Astrocyte (in vitro differentiated cells and primary cell): ENCODE results near the gene CDCA5. TPM values are rescaled to one million over a fixed set of nuclear protein-coding genes. Genes with fewer than 3 reads are reported as not detected.

ENCODE experiments used
- DNase-seq: peaks from one replicate; pipeline ENCODE4 v3.0.0-alpha.2; 2010; ENCODE audit warnings: low read depth
- FAIRE-seq: peaks from 2 replicates; lab custom pipeline; 2011; peaks lifted over from hg19 to GRCh38; lab: Jason Lieb, UNC
- H2AFZ ChIP-seq: 2 replicates; pipeline ENCODE4 v1.6.0; 2012; ENCODE audit warnings: low read depth, low read length, inconsistent platforms
- H3K27ac ChIP-seq: 2 replicates; pipeline ENCODE4 v1.5.1; 2011; ENCODE audit warnings: low read depth, low read length, inconsistent platforms
- H3K27me3 ChIP-seq: 2 replicates; pipeline ENCODE4 v1.6.0; 2011; ENCODE audit warnings: low read length, inconsistent platforms; ENCODE audit not compliant: insufficient read depth
- H3K36me3 ChIP-seq: 2 replicates; pipeline ENCODE4 v1.5.1; 2011; ENCODE audit warnings: low read length, inconsistent platforms; ENCODE audit not compliant: insufficient read depth
- H3K4me1 ChIP-seq: 2 replicates; pipeline ENCODE4 v1.5.1; 2011; ENCODE audit warnings: low read length, inconsistent platforms; ENCODE audit not compliant: insufficient read depth
- H3K4me2 ChIP-seq: 2 replicates; pipeline ENCODE4 v1.6.0; 2012; ENCODE audit warnings: low read length, inconsistent platforms
- H3K4me3 ChIP-seq: 2 replicates; pipeline ENCODE4 v1.5.1; 2011; ENCODE audit warnings: low read depth, mild to moderate bottlenecking, low read length, inconsistent platforms; ENCODE audit not compliant: insufficient read depth
- H3K79me2 ChIP-seq: 2 replicates; pipeline ENCODE4 v1.6.0; 2012; ENCODE audit warnings: mild to moderate bottlenecking, low read length, inconsistent platforms; ENCODE audit not compliant: insufficient read depth
- H3K9ac ChIP-seq: 2 replicates; pipeline ENCODE4 v1.6.0; 2012; ENCODE audit warnings: mild to moderate bottlenecking, low read length, inconsistent platforms
- H3K9me3 ChIP-seq: 2 replicates; pipeline ENCODE4 v1.5.1; 2012; ENCODE audit warnings: low read depth, mild to moderate bottlenecking, low read length, inconsistent platforms; ENCODE audit not compliant: insufficient read depth
- H4K20me1 ChIP-seq: 2 replicates; pipeline ENCODE4 v1.6.0; 2012; ENCODE audit warnings: low read length, inconsistent platforms; ENCODE audit not compliant: insufficient read depth
- H3K27ac Mint-ChIP-seq: one replicate; pipeline ENCODE4 v1.8.0; 2021; ENCODE audit warnings: mild to moderate bottlenecking, mixed read lengths; ENCODE audit not compliant: unreplicated experiment
- H3K27me3 Mint-ChIP-seq: one replicate; pipeline ENCODE4 v1.8.0; 2021; ENCODE audit warnings: low read depth, mixed read lengths; ENCODE audit not compliant: unreplicated experiment
- H3K36me3 Mint-ChIP-seq: one replicate; pipeline ENCODE4 v1.8.0; 2021; ENCODE audit warnings: low read depth, mixed read lengths; ENCODE audit not compliant: unreplicated experiment
- H3K4me1 Mint-ChIP-seq: one replicate; pipeline ENCODE4 v1.8.0; 2021; ENCODE audit warnings: low read depth, mixed read lengths; ENCODE audit not compliant: unreplicated experiment
- H3K4me3 Mint-ChIP-seq: one replicate; pipeline ENCODE4 v1.8.0; 2021; ENCODE audit warnings: mild to moderate bottlenecking, moderate library complexity, mixed read lengths; ENCODE audit not compliant: unreplicated experiment
- H3K9me3 Mint-ChIP-seq: one replicate; pipeline ENCODE4 v1.8.0; 2021; ENCODE audit warnings: mild to moderate bottlenecking, mixed read lengths; ENCODE audit not compliant: unreplicated experiment
- EZH2 ChIP-seq: IDR thresholded peaks from 2 replicates; pipeline ENCODE4 v1.6.1; 2012; ENCODE audit warnings: mild to moderate bottlenecking, low read length, inconsistent platforms; ENCODE audit not compliant: insufficient read depth
- total RNA-seq: library from RNA; stranded (reverse); gene quantifications from 2 replicates; pipeline ENCODE4 v1.2.1, GENCODE V29; 2021
- TF ChIP-seq, protein P1 (sequence below): IDR thresholded peaks from 2 replicates; pipeline ENCODE4 v1.5.1; 2011; ENCODE audit warnings: low read depth, mild to moderate bottlenecking, inconsistent platforms, low read length, moderate library complexity; ENCODE audit not compliant: insufficient read depth

The CDCA5 gene
- total RNA-seq, 1 donor from 2014 or later, result 6.3 TPM

DNA sequence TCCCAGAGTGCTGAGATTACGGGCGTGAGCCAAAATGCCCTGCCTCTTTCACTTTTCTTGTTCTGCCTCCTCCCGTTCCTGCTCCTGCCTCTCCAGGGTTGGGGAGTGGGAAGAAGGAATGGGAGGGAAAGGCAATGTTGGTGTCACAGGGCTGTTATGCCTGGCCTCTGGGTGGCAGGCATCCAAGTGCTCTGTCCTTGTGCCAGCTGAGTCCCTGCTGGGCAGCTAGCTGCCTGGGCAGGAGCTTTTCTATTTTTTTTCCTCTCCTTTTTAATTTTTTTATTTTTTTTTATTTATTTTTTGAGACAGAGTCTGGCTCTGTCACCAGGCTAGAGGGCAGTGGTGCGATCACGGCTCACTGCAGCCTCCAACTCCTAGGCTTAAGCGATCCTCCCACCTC, 46.9 kb downstream of the CDCA5 start:
- H3K36me3 Mint-ChIP-seq, result peaks cover 7% of the 10 kb centered on the region
- no peak for FAIRE-seq
- Histone ChIP-seq H3K27ac (no peak overlapping the region), H3K4me1 (peaks cover 3% of the 10 kb centered on the region), H4K20me1 (no peaks in the 10 kb centered on the region), H3K4me2 (no peak overlapping the region), H3K79me2 (peaks cover 3% of the 10 kb centered on the region), H3K27me3 (no peaks in the 10 kb centered on the region), H3K9ac (no peak overlapping the region), H2AFZ (no peak overlapping the region), H3K4me3 (no peak overlapping the region), H3K36me3 (peaks cover 7% of the 10 kb centered on the region), H3K9me3 (no peaks in the 10 kb centered on the region)
- H3K27me3 Mint-ChIP-seq, result no peaks in the 10 kb centered on the region
- H3K4me1 Mint-ChIP-seq, result peaks cover 2% of the 10 kb centered on the region
- TF ChIP-seq EZH2, result no peak
- TF ChIP-seq, protein P1, sequence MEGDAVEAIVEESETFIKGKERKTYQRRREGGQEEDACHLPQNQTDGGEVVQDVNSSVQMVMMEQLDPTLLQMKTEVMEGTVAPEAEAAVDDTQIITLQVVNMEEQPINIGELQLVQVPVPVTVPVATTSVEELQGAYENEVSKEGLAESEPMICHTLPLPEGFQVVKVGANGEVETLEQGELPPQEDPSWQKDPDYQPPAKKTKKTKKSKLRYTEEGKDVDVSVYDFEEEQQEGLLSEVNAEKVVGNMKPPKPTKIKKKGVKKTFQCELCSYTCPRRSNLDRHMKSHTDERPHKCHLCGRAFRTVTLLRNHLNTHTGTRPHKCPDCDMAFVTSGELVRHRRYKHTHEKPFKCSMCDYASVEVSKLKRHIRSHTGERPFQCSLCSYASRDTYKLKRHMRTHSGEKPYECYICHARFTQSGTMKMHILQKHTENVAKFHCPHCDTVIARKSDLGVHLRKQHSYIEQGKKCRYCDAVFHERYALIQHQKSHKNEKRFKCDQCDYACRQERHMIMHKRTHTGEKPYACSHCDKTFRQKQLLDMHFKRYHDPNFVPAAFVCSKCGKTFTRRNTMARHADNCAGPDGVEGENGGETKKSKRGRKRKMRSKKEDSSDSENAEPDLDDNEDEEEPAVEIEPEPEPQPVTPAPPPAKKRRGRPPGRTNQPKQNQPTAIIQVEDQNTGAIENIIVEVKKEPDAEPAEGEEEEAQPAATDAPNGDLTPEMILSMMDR, result no peak
- H3K4me3 Mint-ChIP-seq, result no peak overlapping the region
- no peaks in the 10 kb centered on the region for H3K9me3 Mint-ChIP-seq
- H3K27ac Mint-ChIP-seq, result no peak overlapping the region
- no peak for DNase-seq

DNA sequence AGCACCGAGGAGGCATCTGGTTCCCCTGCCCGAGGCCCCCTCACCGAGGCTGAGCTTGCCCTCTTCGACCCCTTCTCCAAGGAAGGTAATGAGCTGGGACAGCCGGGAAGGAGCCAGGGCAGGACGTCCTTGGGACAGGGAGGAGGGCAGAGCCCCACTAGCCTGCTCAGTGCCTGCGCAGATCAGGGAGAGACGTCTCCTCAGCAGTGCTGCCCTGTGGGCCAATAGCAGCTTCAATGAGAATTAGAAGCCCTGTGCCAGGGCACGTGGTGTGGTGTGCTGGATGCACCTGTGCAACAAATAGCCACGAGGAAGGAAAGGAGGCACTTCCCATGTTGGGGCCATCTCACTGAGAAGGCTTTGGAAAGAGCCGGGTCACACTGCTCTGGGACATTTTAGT, 48.3 kb downstream of the CDCA5 start:
- no peaks in the 10 kb centered on the region for H3K79me2 ChIP-seq
- H3K4me3 Mint-ChIP-seq, result no peak overlapping the region
- H3K27me3 ChIP-seq, result no peaks in the 10 kb centered on the region
- H3K4me1 ChIP-seq, result peaks cover 3% of the 10 kb centered on the region
- H3K27me3 Mint-ChIP-seq, result no peaks in the 10 kb centered on the region
- H3K9me3 ChIP-seq, result no peaks in the 10 kb centered on the region
- no peaks in the 10 kb centered on the region for H3K9me3 Mint-ChIP-seq
- no peak overlapping the region for H3K27ac Mint-ChIP-seq
- FAIRE-seq (no peak), DNase-seq (no peak)
- H3K4me3 ChIP-seq, result no peak overlapping the region
- H3K9ac ChIP-seq, result no peak overlapping the region
- H3K36me3 Mint-ChIP-seq, result peaks cover 7% of the 10 kb centered on the region
- peaks cover 7% of the 10 kb centered on the region for H3K36me3 ChIP-seq
- H2AFZ ChIP-seq, result no peak overlapping the region
- H3K4me1 Mint-ChIP-seq, result peaks cover 1% of the 10 kb centered on the region
- H3K27ac ChIP-seq, result no peak overlapping the region
- no peak overlapping the region for H3K4me2 ChIP-seq
- no peaks in the 10 kb centered on the region for H4K20me1 ChIP-seq
- no peak for TF ChIP-seq EZH2
- TF ChIP-seq, protein P1, result no peak

DNA sequence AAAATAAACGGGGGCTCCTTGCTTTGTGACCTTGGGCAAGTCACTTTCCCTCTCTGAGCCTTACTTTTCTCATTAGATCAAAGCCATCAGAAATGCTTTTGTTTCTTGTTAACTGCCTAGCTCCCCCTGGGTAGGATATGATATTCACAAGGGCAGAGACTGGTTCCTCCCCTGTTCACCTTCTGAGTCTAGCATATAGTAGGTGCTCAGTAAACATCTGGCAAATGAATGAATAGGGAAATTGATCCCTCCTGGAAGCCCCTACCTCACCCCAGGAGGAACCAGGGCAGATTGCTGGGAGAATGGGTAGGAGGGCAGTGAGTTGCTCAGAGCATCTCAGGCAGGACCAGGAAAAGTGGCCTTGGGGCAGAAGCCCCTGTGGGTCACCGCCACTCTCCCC, 49.4 kb downstream of the CDCA5 start:
- no peaks in the 10 kb centered on the region for H3K9me3 Mint-ChIP-seq
- H3K27ac Mint-ChIP-seq, result no peak overlapping the region
- DNase-seq (no peak), FAIRE-seq (no peak)
- Histone ChIP-seq H2AFZ (no peak overlapping the region), H3K36me3 (peaks cover 7% of the 10 kb centered on the region), H3K9ac (no peak overlapping the region), H3K27ac (no peak overlapping the region), H3K9me3 (no peaks in the 10 kb centered on the region), H3K79me2 (no peaks in the 10 kb centered on the region), H3K4me1 (no peaks in the 10 kb centered on the region), H4K20me1 (no peaks in the 10 kb centered on the region), H3K27me3 (no peaks in the 10 kb centered on the region), H3K4me2 (no peak overlapping the region), H3K4me3 (no peak overlapping the region)
- H3K36me3 Mint-ChIP-seq, result peaks cover 7% of the 10 kb centered on the region
- no peak for TF ChIP-seq EZH2
- TF ChIP-seq, protein P1, result no peak
- no peaks in the 10 kb centered on the region for H3K27me3 Mint-ChIP-seq
- H3K4me3 Mint-ChIP-seq, result no peak overlapping the region
- H3K4me1 Mint-ChIP-seq, result no peaks in the 10 kb centered on the region
